Fibroblast of skin of right biceps (primary cell): ENCODE results near the gene RNF20.
A peak's percentile ranks its signal among the peaks of the same experiment; 100 is the strongest.

Experiments used
- DNase-seq: peaks from one replicate; pipeline ENCODE4 v3.0.0-alpha.2; 2013

Gene RNF20

GRCh38 chr9:101590901-101591300 is 57.2 kb downstream of the RNF20 start:
- no peak for DNase-seq

- DNase-seq = no peak
These were observed 58.3 kb downstream of the RNF20 start for GRCh38 chr9:101591787-101592446.

GRCh38 chr9:101592788-101593187 is 59.1 kb downstream of the RNF20 start:
- DNase-seq = no peak

GRCh38 chr9:101593345-101593744 is 59.7 kb downstream of the RNF20 start:
- DNase-seq = no peak

DNA sequence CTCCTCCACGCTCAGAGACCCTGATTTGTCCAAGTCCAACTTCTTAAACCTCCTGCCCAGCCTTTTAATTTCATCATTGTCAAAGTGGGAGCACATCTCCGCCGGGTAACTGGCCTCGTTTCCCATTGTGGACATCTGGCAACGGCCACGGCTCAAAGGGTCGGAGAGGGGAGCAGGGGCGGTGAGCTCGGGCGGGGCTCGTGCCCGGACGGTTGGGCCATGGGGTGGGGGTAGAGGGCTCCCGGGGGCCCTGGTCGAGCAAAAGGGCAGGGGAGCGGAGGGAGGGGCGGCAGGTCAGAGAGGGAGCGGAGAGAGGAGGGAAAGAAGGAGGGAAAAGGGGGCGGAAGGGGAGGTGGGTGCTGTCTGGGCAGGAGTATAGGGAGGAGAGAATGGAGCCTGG is 61.1 kb downstream of the RNF20 start, which contains the start of gene PPP3R2:
PPP3R2 (minus strand) TSS at position 174 of the 400 bp plus-strand sequence; CDS start at position 126, 48 bp downstream.
- DNase-seq = no peak

DNA sequence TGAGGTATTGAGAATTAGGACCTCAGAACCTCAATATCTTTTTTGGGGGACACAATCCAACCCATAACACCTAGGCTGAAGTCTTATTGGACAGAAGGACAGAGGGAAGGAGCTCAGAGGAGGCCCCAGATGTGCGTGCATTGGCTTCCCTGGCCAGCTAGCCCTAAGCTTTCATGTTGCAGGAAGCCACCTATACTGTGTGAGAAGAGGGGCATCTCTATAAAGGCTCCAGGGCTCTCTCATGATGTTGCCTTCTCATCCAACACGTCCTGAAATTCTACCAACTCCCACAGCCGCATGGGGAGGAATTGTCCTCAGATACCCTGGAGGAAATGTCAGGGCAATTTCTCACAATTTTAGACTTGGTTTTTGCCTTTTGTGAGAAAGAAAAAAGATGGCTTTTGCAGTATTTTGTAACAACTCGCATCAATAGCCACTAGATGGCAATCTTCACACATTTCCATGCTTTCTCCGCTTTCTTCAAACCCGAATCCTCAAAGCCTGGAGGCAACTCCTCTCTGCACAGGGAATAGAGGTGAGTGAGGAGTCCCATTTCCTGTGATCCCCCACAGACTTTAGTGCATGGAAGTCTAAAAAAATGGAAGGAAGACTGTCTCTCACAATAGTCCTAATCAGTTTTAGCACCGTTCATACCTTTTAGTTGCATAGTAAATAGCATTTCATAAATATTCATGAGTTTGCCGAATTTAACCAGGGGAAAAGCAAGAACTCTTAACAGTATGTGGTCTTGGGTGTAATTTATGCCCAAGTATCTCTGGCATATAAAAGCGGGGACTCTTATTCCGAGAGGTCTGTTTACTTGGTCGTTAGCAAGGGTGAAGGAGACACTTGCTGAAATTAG is 68.5 kb downstream of the RNF20 start:
- peak; percentile 56 for DNase-seq

DNA sequence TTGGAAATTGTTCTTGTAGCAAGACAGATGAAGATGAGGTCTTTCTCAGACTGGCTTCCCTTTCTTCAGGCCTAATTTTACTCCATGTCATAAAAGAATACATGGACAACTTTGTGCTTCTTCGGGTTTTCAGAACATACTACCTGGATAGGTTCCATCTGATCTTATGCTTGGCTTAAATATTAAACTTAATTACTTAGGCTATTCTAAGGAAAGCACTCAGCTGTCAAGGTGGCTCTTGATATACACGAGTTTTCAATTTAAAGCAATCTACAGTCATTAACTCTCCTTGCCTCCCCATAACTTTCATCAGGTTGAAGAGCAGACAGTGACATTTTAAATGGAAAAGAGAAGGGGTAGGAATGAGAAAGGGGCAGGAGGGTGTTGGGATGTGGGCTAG is 70.6 kb downstream of the RNF20 start:
- no peak for DNase-seq

DNA sequence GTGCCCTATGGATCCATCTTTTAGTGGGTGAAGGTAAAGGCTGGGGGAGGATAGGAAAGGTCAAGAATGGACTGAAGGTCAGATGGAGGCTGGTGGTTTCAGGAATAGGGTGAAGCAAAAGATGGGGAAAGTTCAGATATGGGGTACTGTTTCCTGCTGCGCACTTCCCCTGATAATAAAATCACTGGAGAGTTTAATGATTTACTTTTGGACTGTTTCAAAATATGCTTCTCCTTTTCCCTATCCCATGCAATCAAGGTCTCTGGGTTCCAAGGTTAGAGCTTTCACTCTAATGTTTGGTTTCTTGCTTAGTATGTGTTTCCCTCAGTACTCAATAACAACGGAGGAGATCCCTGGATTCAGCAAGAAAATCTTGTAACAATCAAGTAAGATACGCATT is 71.9 kb downstream of the RNF20 start:
- DNase-seq = no peak
